GM12801 (cell line): ENCODE measurements around the gene PKNOX2.

Experiments used
- TF ChIP-seq, protein P1 (sequence below): IDR thresholded peaks from one replicate; pipeline ENCODE4 v1.5.1; 2011; ENCODE audit warnings: control low read depth; ENCODE audit not compliant: insufficient read length; ENCODE audit errors: extremely low read depth

PKNOX2 gene

DNA sequence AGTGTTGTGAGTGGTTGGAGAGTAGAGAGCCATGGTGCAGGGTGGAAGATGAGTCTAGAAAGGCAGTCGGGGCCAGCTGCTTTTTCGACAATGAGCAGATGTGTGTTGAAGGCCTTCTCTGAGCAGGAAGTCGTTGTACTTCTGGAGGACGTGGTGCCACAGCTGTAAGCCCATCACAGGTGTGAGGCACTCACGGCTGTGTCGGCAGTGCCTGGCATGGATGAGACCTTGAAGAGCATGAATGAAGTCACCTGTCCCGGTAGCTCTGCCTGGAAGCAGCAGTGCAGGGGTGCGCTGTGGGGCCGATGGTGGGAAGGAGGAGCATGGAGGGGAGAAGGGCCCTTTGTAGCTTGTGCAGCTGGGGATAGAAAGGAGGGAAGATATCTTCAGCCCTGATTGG is 165.2 kb downstream of the PKNOX2 start:
- TF ChIP-seq, protein P1, sequence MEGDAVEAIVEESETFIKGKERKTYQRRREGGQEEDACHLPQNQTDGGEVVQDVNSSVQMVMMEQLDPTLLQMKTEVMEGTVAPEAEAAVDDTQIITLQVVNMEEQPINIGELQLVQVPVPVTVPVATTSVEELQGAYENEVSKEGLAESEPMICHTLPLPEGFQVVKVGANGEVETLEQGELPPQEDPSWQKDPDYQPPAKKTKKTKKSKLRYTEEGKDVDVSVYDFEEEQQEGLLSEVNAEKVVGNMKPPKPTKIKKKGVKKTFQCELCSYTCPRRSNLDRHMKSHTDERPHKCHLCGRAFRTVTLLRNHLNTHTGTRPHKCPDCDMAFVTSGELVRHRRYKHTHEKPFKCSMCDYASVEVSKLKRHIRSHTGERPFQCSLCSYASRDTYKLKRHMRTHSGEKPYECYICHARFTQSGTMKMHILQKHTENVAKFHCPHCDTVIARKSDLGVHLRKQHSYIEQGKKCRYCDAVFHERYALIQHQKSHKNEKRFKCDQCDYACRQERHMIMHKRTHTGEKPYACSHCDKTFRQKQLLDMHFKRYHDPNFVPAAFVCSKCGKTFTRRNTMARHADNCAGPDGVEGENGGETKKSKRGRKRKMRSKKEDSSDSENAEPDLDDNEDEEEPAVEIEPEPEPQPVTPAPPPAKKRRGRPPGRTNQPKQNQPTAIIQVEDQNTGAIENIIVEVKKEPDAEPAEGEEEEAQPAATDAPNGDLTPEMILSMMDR = no peak

DNA sequence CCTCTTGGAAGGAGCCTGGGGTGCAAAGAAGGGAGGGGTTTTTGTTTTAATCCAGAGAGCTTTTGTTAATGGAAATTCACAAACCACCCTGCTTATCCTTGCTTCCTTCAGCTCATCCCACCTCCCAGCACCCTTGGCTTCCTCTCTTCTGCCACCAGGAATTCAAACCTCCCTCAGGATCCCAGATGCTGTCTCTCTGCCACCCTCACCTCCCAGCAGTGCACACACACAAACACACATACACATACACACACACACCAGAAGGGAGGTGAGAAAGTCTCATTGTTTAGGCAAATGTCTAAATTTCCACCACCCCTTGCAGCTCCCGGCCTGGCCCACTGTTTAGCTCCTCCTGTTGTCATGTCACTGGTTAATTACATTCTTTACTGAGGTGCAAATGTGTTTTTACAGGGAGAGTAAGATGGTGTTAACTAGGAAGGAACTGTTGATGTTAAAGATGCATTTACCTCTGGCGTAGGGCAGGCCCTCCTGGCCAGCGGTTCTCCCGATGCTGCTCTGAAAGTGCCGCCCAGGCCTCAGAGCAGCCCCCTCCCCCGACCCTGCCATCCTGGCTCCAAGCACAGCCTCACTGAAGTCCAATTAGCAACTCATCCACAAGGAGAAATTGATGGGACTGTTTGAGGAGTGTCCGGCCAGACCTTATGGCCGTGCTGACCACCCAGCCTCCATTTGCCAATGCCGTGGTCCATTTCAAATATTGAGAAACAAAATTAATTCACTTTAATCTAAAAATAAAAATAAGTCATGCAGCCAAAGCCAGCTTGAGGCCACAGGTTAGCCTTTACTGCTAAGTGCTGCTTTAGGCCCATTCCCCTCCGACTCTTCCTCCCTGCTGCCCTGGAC is 166.1 kb downstream of the PKNOX2 start:
- TF ChIP-seq, protein P1 = no peak

- TF ChIP-seq, protein P1 = no peak
These were observed 166.9 kb downstream of the PKNOX2 start for GRCh38 chr11:125331357-125332035.

DNA sequence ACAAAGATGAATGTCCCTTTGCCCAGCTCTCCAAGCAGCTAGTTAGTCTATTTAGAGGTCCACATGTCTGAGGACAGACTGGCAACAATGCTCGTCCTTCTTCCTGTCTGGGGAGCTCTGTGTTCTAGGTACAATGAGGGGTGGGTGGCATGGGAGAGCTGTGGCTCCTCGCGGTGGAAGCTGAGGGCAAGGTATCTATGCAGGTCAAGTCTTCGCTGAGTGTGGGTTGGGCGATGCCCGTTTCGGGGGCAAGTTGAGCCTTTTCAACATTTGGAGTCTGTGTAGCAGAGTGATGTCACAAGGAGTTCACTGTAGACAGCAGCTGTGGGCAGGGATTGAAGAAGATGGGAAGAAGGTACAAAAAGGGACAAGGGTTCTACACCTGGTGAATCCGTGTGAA is 168.3 kb downstream of the PKNOX2 start:
- TF ChIP-seq, protein P1 = no peak

DNA sequence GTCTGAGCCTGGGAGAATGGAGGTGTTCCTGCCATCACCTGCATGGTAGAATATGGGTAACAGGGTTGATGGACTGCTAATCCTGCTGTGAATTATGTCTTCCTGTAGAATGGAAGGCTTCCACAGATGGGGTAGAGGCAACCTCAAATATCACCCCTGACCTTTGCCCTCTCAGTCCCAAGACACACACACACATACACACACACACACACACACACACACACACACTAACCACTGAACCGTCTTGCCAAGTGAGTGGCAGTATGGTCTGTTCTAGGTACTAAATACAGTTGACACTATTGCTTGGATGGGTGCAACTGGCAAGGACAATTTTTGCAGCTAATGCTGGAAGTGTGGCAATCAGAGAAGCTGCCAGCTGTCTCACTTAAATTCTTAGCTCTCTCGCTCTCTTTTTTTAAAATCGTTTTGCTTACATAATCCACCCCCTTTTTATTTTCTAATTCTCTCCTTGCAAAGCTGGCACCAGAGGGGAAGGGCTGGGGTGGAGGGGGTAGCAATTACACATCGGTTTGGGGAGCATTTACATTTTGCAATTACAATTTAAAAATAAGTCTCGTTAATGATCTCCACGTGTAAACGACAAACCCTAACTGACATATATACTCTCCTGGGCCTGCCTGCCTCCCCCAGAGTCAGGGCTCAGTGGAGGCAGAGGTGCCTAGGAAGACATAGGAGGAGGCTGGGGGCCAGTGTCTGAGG is 169.0 kb downstream of the PKNOX2 start:
- TF ChIP-seq, protein P1 = no peak

DNA sequence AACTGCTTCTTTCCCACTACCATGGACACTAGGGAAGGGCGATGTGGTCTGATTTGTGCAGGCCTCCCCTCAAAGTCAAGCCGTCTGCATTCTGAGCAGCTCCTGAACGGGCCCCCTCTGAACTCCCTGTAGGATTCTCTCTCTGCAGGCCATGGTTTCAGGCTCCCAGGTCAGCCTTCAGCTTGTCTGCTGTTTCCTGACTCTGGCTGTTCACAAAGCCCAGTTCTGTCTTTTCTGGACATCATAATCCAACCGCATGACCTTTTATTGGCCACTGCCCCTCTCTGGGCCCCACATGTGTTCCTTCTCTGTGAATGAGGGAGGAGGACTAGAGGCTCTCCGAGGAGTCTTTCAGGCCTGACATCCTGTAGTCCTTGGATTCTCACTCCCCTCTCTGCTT is 170.6 kb downstream of the PKNOX2 start:
- TF ChIP-seq, protein P1 = no peak
